ENCODE measurements around the gene SULT1E1.
"Not testable (repeated sequence)": the region's sequence is repeated elsewhere in the genome, so short reads cannot be mapped to it uniquely, and the experiment has no call there.

Gene SULT1E1

DNA sequence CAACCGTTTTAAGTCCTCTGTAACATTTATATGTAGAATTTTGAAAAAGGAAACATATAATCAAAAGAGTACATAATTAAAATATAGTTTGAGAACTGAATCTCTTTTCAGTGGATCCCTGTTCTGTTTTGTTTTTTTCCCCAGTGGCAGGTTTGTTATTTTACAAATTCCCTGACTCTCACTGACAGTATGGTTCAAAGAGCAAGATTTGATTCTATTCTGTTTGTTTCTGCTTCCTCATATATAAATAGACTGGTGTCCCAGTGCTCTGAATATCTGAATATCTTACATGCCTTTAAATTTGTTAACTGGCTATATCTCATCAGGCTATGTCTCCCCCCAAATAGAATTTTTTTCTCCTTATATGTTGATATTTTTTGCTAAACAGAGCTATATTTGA, 16.6 kb downstream of the SULT1E1 start:
- DNase-seq (ENCODE audit: low read depth), result no peak

DNA sequence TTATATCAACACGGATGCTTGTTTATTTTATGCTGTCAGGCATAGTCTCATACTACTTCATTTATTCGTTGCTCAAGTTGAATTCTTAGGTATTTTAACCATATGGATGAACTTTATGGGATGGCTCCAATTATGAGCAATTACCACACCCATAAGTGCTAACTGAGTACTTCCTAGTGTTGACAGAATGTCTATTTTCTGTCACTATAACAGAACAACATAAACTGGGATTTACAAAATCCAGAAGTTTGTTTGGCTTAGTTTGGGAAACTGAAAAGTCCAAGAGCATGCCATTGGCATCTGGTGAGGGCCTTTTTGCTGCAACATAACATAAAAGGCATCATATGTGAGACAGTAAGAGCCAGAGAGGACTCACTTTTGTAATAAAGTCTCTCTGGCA, 21.0 kb downstream of the SULT1E1 start:
- no peak for DNase-seq (ENCODE audit: low read depth)

- DNase-seq (ENCODE audit: low read depth), result no peak
These were observed 23.7 kb downstream of the SULT1E1 start for GRCh38 chr4:69836287-69836686.

DNA sequence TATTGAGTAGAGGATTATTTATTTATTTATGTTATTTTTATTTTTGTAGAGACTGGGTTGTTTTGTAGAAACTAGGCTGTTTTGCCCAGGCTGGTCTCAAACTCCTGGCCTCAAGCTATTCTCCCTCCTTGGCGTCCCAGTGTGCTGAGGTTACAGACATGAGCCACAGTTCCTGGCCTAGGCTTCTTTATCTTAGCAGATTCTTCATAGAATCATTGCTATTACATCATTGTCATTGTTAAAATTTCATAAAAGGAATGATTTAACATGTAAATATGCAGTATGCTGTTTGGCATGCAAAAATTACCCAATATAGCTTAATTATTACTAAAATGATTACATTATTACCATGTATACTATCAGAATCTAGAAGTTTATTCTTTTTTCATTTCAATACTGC, 24.2 kb downstream of the SULT1E1 start:
- DNase-seq (ENCODE audit: low read depth), result no peak

DNA sequence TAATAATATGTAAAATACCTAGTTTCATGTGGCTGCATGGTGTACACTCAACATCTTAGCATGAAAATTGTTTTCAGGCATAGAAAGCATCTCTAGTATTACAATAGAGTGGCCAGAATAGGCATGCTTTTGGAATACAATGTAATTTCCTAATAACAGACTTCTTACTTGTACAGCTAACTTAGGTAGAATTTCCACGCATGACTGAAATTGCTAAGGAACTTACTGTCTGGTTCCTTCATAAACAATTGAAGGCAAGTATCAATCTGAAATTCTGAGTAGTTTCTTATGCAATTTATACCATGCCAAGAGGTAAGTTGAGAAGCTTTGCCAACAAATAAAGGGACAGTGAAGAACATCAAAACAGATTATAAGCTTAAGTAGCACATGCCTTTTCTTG, 26.7 kb downstream of the SULT1E1 start:
- no peak for DNase-seq (ENCODE audit: low read depth)

DNA sequence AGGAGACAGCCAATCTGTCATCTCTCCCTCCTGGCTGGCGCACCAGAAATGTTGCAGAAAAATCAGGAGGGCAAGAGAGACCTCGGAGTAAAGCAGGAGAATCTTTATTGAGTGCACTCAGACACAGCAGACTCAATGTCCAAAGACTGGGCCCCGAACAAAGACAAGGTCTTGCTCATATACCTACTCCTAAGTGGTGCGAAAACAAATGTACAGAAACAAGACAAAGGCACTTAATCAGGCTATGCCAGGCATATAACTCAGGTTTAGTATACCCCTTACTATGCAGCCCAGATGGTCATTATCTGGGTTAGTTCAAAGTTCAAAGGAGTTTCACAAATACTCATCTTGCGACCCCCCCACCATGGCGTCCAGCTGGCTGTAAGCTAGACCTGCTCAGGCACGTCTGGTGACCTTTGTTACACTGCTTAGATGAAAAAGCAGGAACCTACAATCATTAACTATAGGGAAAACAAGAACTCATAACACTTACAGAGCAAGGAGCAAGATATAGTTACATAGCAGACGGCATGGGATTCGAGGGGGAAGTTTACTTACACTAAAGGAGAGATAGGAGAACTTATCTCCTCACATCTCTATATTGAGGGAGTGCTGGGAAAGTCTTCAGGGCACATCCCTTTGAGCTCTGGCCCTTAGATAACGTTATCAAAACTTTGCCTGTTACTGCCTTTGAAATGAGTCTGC, 27.5 kb downstream of the SULT1E1 start:
- DNase-seq (ENCODE audit: low read depth), result no peak

DNA sequence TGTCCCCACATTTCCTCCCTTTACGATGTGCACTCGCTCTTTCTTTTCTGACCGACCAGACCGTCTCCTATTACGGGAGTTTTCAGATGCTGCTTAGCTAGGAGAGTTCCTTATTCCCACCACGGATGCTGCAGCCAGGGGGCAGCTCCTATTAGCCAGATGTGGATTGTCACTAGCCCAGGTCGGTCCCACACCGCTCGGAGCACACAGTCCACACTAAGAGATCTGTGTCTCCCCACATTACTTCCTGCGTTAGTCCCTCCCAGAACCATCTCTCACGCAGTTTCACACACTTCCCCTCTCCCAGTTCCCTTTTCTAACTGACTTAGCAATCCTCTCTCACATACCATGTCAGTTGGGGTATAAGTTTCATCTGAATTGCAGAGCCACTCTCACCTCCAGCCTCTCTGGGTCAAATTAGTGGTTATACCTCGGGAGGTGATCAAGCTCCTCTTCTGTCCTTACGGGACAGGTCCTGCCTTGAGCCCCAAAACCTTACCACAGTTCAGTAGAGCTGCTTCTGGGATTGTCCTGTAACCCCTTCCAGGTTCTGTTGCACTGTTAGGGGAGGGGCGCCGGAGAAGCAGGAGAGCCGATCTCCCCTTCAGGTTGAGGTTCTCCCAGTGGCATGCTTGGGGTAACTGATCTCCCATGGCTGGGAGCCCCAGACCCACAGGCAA, 28.2 kb downstream of the SULT1E1 start:
- DNase-seq (ENCODE audit: low read depth), result no peak

GRCh38 chr4:69831270-69831627, 28.7 kb downstream of the SULT1E1 start:
- DNase-seq (ENCODE audit: low read depth), result no peak

GRCh38 chr4:69830560-69831269, 29.2 kb downstream of the SULT1E1 start:
- no peak for DNase-seq (ENCODE audit: low read depth)

DNA sequence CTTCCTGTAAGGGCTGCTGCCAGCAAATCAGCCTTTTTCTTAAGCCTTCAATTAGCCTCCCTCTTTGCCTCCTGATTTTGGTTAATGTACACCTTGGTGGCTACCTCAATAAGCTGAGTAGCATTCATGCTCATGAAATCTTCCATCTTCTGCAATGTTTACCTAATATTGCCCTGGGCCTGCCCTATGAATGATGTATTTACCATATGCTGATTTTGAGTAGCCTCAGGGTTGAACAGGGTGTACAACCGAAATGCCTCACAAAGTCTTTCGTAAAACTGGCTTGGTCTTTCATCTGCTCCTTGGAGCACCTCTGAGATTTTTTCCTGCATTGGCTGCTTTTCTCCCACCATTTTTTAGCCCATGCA, 29.8 kb downstream of the SULT1E1 start:
- no peak for DNase-seq (ENCODE audit: low read depth)

GRCh38 chr4:69829678-69830077, 30.3 kb downstream of the SULT1E1 start:
- no peak for DNase-seq (ENCODE audit: low read depth)

GRCh38 chr4:69828828-69829227, 31.1 kb downstream of the SULT1E1 start:
- no peak for DNase-seq (ENCODE audit: low read depth)

- not testable (repeated sequence) for DNase-seq (ENCODE audit: low read depth)
These were observed 34.9 kb downstream of the SULT1E1 start for GRCh38 chr4:69825056-69825455.

DNA sequence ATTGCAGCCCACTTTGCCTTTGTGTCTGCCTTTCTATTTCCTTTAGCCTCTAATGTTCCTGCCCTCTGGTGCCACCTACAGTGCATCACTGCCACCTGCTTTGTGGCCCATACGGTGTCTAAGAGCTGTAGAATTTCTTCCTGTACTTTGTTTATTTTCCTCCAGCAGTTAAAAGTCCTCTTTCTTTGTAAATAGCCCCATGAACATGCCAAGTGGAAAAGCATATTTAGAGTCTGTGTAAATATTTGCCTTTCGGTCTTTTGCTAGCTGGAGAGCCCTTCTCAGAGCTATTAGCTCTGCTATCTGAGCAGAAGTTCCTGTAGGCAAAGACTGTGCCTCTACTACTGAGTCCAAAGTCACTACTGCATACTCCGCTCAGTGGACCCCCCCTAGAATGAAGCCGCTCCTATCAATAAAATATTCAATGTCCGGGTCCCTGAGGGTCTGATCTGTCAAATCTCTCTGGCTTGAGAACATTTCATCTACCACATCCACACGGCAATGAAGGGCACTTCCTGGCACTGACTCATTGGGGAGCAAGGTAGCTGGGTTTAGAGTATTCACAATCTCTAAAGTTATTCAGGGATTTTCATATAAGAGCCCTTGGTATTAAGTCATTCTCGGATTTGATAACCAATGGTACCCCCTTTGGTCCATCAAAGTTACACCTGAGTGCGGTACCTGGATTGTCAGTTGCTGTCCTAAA, 36.3 kb downstream of the SULT1E1 start:
- DNase-seq (ENCODE audit: low read depth), result no peak

DNA sequence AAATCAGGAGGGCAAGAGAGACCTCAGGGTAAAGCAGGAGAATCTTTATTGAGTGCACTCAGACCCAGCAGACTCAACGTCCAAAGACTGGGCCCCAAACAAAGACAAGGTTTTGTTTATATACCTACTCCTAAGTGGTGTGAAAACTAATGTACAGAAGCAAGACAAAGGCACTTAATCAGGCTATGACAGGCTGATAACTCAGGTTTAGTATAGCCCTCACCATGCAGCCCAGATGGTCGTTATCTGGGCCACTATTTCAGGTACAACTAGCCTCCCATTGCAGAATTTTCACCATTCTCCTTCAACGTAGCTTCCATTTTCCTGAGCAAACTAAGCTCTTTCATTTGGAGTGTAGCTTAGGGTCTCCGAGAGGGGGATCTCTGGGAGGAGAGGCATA, 36.9 kb downstream of the SULT1E1 start:
- DNase-seq (ENCODE audit: low read depth), result no peak

GRCh38 chr4:69822198-69822597, 37.7 kb downstream of the SULT1E1 start:
- no peak for DNase-seq (ENCODE audit: low read depth)

DNA sequence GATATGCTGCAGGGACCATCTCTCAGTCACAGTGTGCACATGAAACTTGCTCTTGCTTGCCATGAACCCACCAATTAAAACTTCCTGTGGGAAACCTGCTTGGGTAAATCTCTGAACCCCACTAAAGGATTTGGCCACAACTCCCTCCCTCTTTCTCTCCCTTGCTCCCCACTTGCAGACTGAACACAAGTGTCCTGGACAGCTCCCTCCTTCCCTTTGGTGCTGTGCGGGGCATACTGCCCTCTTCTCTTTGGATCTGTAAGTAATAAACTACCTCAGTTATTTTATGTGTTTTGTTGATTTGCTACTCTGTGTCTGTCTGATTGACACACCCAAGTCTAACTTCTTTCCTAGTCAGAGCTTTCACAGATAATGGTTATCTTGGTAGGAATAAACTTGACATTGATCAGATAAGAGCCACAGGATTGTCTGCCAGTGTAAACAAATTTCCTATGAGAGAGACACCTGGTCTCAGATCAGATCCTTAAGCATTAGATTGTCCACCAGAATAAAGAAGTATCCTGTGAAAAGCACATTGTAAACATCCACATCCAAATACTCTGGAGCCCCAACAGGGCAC, 41.8 kb downstream of the SULT1E1 start:
- no peak for DNase-seq (ENCODE audit: low read depth)

GRCh38 chr4:69816236-69816635, 43.7 kb downstream of the SULT1E1 start:
- no peak for DNase-seq (ENCODE audit: low read depth)

DNA sequence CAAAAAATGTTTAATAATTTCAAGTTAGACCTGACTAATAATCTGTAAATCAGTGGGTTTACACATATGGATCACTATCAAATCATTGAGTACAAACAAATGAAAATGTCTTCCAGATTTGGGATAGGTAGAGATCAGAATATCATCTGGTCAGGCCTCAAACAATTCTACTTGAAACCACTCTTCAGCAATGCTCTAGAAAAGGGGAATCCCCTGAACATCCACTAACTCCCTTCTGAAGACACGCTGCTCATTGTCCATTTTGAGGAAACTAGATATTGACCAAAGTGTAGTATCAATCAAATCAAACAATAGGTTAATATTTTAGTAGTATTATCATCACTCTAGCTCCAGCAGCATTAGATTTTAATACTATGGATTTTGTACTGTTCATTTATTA, 46.3 kb downstream of the SULT1E1 start:
- no peak for DNase-seq (ENCODE audit: low read depth)

DNA sequence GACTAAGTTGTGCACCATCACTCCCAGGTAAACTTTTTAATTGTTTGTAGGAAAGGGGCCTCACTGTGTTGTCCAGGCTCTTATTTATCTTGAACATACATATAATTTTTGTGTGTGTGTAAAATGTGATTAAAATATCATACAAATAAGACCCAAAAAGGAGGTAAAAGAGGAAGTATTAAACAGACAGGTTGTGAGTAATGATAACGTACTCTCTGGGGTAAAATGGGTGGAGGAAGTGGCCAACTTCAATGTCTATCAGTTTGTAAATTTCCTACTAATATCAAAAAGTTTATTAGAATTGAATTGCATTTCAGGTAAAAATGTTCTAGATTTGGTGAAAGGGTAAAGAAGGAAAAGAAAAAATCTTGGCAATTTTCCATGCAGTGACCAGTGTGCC, 48.8 kb downstream of the SULT1E1 start:
- DNase-seq (ENCODE audit: low read depth), result no peak

GRCh38 chr4:69800599-69800998, 59.3 kb downstream of the SULT1E1 start:
- DNase-seq (ENCODE audit: low read depth), result peak; percentile 19

- no peak for DNase-seq (ENCODE audit: low read depth)
These were observed 60.6 kb downstream of the SULT1E1 start for GRCh38 chr4:69799337-69799736.

All from HS-27A (cell line).